Left lobe of liver (tissue), 2 donors: Measurements from ENCODE around the gene VPS35L. TPM values are rescaled to one million over a fixed set of nuclear protein-coding genes. Genes with fewer than 3 reads are reported as not detected.
A peak's percentile ranks its signal among the peaks of the same experiment; 100 is the strongest.

ENCODE experiments used
- ATAC-seq: fragments of 200-7000 bp; cut with Tn5 transposase; one replicate; pipeline ENCODE4 v1.9.1; 2020; ENCODE audit warnings: mild to moderate bottlenecking, moderate library complexity
- DNase-seq: peaks from one replicate; pipeline ENCODE4 v3.0.0-alpha.2; 2020; ENCODE audit warnings: low spot score
- total RNA-seq: library from RNA; stranded (reverse); gene quantifications from one replicate; pipeline ENCODE4 v1.2.1, GENCODE V29; 2021
- donor health status: DM: no; HTN: no; CAD: no; lungs with moderate emphysema.
- donor health status: DM: no; HTN: yes; CAD: no.

Gene VPS35L, protein sequence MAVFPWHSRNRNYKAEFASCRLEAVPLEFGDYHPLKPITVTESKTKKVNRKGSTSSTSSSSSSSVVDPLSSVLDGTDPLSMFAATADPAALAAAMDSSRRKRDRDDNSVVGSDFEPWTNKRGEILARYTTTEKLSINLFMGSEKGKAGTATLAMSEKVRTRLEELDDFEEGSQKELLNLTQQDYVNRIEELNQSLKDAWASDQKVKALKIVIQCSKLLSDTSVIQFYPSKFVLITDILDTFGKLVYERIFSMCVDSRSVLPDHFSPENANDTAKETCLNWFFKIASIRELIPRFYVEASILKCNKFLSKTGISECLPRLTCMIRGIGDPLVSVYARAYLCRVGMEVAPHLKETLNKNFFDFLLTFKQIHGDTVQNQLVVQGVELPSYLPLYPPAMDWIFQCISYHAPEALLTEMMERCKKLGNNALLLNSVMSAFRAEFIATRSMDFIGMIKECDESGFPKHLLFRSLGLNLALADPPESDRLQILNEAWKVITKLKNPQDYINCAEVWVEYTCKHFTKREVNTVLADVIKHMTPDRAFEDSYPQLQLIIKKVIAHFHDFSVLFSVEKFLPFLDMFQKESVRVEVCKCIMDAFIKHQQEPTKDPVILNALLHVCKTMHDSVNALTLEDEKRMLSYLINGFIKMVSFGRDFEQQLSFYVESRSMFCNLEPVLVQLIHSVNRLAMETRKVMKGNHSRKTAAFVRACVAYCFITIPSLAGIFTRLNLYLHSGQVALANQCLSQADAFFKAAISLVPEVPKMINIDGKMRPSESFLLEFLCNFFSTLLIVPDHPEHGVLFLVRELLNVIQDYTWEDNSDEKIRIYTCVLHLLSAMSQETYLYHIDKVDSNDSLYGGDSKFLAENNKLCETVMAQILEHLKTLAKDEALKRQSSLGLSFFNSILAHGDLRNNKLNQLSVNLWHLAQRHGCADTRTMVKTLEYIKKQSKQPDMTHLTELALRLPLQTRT
- total RNA-seq = 16.5 TPM

DNA sequence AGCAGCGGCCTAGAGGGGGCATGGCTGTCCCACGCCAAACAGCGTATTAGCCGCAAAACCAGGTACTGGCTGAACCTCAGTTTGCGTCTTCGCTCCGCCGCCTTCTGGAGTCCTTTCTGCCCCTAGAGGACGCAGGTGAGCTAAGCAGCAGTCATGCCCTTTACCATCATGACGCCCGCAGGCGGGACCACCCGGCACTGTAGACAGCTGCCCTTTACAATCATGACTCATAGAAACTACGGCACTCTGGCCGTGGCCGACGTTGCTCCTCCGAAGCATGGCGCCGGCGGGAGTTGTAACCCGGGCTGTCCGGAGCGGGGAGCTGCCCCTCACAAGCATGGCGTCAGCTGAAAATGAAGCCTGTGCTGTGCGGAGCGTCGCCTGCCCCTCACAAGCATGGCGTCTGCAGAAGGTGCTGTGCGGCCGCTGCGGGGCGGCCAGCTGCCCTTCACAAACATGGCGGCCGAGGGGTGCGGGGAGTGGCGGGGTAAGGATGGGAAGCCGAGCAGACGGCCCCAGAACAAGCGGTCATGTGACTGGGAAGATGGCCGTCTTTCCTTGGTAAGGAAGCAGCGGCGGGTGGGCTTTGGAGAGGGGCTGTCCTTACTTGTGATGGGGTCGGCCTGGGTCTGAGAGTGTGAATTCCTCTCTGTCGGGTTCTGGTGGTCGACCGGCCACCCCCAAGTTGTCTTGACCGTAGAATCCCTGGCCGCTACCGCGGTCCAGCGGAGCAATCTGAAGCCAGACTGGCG is at the start of gene VPS35L:
Gene VPS35L (plus strand): TSS at position 518 of the 752 bp plus-strand sequence. CDS start 27 bp downstream, at position 545.
- ATAC-seq (peak; percentile 98), DNase-seq (peak; percentile 97)

DNA sequence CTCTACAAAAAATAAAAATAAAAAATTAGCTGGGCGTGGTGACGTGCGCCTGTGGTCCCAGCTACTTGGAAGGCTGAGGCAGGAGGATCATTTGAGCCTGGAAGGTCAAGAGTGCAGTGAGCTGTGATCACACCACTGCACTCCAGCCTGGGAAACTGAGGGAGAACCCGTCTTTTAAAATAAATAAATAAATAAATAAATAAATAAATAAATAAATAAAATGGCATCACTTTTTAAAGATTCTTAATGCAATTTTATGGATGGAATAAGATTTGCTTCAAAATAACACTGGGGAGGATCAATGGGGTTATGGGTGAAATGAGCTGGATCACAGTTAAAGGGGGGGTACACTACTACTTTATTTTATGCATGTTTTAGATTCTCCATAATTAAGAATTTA is 48.5 kb upstream of the VPS35L start:
- ATAC-seq (no peak), DNase-seq (no peak)

DNA sequence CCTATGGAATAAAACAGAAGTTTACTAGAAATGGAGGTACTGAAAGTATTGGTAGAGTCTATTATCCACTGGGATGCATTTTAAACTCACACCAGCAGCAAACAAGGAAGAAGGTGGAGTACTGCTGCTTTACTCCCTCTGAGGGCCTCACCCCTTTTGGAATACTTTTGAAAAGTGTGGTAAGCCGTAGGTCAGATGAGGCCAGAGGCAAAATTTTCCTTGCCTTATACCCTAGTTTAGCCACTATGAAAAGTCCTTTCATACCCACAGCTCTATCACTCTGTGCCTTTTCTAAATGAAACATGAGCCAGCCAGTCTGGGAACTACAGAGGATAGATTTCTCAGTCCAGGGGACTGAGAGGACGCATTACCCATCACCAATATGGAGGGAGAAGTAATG is 47.6 kb upstream of the VPS35L start:
- DNase-seq (no peak), ATAC-seq (no peak)

DNA sequence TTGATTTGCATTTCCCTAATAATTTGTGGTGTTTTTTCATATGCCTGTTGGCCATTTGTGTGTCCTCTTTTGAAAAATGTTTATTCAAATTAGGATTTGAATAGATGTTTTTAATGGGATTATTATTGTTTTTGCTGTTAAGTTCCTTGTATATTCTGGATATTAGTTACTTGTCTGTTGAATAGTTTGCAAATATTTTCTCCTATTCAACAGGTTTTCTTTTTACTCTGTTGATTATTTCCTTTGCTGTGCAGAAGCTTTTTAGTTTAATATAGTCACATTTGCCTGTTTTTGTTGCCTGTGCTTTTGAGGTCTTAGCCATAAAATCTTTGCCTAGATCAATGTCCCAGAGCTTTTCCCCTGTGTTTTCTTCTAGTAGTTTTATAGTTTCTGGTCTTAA is 43.2 kb upstream of the VPS35L start:
- no peak for DNase-seq
- ATAC-seq = no peak

DNA sequence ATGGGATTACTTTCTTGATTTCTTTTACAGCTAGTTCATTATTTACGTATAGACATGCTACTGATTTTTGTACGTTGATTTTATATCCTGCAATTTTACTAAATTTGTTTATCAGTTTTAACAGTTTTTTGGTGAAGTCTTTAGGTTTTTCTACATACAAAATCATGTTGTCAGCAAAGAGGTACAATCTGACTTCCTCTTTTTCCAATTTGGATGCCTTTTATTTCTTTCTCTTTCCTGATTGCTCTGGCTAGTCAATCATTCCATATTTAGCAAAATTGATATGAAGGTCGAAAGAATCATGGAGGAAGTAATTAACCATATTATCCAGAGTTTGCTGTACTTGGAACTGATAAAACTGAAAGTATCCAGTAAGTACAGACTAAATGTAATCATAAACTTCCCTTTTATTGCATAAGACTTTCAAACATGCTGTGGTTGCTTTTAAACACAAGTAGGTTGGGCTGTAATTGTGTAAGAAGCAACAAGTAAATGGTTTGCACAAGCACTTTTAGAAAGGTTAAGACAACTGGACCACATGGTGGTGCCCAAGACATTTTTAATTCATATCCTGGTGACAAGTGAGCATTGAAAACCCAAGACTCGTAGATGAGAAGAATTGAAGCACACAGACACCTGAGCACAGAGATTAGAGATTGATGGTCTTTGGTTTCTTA is 42.0 kb upstream of the VPS35L start:
- no peak for DNase-seq
- ATAC-seq = peak; percentile 78

DNA sequence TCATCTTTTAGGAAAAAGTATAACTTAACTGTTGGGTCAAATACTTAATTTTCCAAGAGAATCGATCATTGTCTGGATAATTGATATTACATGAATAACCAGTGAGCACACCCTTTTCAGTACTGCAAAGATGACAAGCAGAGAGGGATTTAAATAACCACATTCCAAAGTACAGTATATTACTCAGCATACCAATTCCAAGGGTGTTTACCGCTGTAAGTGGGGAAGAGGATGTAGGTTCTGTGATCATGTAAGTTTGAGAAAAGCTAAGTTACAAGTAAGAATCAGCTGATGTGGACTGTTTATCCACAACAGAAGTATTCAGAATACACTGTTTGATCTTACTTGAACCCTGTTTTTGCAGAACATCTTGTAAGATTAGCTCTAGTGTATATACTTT is 39.7 kb upstream of the VPS35L start:
- no peak for ATAC-seq
- DNase-seq = no peak

DNA sequence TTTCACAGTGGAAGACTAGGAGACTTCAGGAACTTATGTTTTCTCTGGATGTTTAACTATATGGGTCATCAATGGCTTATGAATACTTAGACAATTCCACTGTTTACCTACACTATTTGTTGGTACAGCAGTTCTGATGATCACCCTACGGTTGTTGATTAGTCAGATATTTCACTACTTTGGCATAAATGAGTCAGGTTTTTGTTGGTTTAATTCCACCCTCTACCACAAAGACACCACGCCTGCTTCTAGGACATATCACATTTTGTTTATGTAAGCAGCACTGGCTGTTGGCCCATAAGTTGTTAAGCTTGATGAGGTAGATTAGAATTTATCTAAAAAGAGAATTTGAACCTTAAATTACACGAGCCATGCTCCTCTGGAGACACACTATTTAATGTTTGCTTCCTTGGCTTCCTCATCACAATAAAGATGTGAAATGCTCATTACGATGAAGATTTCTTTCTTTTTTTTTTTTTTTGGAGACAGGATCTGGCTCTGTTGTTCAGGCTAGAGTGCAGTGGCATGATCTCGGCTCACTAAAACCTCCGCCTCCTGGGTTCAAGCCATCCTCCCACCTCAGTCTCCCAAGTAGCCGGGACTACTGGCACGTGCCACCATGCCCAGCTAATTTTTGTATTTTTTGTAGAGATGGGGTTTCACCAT is 37.9 kb upstream of the VPS35L start:
- ATAC-seq = no peak

DNA sequence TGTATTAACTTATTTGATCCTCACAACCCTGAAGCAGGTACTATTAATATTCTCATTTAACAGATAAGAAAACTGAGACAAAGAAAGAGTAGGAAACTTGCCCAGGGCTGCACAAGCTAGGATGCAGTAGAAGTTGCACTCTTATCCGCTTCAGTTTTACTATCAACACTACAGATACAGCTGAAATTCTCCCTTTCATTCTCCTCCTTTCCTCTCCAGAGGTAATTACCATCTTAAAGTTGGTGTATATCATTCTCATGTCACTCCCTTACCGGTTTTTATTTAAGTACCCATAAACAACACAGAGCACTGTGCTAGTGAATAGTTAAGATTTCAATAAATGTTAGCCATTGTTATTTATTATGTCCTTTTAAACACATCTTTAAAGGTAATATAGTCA is 37.1 kb upstream of the VPS35L start:
- no peak for DNase-seq
- no peak for ATAC-seq

More for the DNA sequence above, 37.9 kb upstream of the VPS35L start:
- DNase-seq = no peak

DNA sequence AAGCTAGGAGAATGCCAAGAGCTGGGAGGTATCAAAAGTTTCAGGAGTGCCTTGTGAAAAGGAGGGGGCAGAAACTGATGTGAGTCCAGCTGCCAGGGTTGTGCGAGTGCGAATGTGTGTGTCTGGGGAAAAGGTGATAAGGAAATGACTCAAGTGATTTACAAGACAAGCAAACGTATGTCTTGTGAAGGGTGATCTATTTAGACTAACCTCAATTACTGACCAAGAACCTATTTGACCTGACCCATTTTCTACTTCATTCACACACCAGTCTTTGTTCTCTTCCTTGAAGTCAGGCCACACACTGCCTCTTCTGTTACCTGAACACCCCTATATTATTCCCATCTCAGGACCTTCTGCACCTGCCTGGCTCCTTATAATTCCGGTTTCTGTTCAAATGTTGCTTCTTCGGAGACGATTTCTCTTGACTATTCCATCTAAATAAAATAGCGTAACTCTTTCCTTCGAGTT is 34.6 kb upstream of the VPS35L start:
- ATAC-seq (no peak), DNase-seq (no peak)

DNA sequence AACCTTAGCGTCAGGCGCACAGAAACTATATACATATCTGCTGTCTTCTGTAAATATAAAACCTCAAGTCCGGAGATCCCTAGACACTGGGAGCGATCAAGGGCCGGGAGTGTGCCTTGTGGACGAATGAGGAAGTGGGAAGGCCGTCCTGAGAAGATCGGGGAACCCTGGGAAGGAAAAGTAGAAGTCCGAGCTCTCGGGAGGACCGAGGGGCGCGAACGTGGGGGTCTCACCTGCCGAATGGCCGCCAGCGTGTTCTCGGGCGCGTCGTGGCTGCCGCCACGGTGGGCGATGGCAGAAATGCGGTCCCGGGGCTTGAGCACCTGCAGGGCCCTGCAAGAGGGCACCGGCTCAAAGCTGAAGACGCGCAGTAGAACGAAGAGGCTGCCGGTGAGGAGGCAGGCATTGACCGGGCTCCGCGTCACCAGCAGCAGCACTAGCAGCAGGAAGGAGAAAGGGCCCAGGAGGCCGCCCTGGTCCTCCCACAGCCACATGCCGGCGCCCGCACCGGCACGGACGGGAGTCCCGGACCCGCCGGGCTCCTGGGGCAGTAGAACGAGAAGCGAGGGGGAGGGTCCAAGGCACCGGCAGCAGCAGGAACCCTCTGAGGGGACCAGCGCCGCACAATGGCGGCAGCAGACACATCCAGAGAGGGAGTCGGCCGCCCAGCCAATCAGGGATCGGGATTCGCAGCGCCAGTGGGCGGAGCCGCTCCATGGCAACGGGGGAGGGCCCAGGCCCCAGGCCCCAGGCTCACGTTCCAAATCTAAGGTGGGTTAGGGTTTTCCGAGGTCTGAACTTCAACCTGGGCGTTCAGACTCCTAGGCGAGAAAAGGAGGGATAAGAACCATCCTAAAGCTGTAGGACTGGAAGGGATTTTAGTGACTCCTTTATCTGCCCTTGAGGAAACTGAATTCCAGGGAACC is 33.8 kb upstream of the VPS35L start, which contains the start of gene GDE1:
Gene GDE1 (minus strand): TSS at position 628 of the 926 bp plus-strand sequence. CDS start 134 bp downstream, at position 494.
- ATAC-seq = peak; percentile 91

DNA sequence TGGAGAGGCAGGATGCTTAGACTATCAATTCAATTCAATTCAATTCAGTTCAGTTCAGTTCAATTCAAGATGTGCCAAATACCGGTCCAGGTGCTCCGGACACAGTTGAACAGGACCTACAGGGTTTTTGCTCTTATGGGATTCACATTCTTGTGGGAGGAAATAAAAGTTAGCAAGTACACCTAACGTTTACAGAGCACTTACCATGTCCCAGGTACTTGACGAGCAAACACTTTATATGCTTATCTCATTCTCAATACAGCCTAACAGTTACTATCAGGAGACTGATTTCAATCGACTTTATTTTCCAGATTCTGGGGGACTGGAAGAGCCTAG is 33.1 kb upstream of the VPS35L start:
- DNase-seq (no peak), ATAC-seq (no peak)

More for the DNA sequence above, 33.8 kb upstream of the VPS35L start, which contains the start of gene GDE1:
- DNase-seq = peak; percentile 95

DNA sequence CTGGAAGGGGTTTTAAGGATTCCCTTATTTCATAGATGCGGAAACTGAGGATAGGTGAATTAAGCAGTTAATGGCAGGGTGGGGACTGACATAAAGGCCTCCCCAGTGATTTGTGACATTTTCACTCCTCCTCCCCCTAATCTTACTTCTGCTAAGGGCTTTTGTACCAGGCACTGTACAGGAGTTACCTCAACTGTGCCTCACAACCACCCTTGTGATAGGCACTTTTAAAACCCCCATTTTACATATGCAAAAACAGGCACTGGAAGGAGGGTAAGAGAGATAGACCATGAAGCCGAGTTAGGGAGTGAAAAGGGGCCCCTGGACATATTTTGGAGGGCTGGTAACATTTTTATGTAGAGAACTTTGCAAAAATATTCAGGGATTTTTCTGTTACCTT is 32.7 kb upstream of the VPS35L start:
- no peak for ATAC-seq
- no peak for DNase-seq

DNA sequence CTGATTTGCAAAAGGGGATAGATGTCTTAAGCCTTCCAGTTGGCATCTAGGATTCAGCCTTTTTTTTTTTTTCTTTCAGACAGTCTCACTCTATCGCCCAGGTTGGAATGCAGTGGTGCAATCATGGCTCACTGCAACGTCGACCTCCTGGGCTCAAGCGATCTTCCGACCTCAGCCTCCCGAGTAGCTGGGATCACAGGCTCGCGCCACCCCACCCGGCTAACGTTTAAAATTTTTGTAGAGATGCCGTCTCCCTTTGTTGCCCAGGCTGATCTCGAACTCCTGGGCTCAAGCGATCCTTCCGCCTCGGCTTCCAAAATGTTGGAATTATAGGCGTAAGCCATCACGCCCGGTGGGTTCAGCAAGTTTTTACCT is 32.3 kb upstream of the VPS35L start:
- ATAC-seq = no peak
- DNase-seq = no peak

DNA sequence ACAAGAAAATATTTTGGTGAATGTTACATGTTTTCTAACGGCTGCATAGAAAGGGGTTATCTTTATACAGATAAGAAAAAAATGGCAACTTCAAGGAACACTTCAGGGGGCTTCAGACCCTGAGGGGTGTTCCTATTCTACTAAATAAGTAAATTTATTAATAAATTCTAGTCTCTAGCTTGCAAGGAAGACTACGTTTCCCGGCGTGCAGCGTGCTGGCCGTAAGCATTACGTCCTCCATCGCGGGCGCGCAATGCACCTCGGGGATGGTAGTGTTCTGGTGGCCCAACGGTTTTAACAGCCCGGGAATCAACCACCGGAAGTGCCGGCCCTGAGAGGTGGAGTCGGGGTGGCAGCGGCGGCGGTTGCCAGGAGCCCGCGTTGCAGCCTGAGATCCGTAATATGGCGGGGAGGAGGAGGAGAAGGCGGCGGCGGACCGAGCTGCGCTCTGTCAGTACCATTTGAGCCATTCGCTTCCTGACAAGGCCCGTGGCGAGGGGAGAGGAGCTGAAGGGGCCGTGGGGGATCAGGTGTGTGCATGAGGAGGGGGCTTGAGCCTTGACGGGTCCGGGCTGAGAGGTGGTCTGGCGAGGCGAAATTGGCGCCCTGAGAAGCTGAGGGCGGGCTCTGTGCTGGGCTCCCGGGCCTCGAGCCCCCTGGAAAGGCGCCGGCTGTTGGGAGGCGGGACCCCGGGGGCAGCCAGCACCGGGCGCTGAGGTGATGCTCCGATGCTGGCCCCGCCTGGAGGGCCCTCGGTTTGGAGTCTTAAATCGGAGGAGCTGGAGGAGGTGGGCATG is 31.7 kb upstream of the VPS35L start, which contains the start of gene CCP110:
Gene CCP110 (plus strand): TSS at position 384 of the 797 bp plus-strand sequence. CDS start 3,940 bp downstream, outside the sequence.
- ATAC-seq (peak; percentile 89), DNase-seq (peak; percentile 98)

DNA sequence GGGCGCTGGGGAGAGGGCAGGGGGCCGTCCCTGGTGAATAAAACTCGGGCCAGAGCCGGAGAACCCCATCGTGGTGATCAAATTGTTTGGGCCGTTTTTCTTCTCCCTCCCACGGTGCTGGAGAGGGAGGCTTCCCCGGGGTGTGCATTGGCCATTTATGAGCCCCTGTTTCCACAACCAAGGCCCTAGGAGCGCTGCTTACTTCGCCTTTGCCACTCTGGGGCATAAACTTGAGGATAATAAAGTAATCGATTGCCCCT is 31.2 kb upstream of the VPS35L start:
- DNase-seq = no peak
- ATAC-seq = no peak

DNA sequence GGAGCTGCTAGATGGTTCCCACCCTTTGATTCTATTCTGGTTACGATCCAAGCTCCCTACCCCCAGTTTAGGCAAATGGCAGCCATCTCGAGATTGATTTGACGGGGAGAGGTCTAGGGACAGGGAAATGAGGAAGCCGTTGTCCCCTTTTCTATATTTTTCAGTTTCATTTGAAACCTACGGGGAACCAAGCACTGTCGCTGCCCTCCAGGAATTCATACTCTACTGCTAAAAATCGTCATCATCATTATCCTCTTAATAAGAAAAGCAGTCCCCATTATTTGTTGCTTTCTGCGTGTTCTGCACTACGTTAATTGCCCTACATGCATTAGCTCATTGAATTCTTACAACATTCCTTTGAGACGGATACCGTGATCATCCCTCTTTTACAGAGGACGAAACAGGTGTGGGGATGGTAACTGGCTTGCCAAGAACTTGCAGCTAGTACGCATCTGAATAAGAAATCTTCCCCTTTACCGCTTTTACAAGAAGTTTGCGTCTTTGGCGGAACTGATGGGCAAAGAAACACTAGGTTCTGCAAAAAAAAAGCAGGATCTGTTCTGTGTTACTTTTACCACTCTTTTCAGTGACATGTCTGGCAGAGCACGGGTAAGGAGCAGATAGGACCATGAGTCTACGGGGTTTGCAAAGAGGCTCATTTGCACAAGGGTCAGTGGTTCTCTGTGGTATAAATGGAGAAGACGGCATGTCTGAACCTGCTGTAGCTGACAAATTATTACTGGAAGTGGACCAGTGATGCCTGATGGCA is 30.7 kb upstream of the VPS35L start:
- DNase-seq (no peak), ATAC-seq (no peak)

DNA sequence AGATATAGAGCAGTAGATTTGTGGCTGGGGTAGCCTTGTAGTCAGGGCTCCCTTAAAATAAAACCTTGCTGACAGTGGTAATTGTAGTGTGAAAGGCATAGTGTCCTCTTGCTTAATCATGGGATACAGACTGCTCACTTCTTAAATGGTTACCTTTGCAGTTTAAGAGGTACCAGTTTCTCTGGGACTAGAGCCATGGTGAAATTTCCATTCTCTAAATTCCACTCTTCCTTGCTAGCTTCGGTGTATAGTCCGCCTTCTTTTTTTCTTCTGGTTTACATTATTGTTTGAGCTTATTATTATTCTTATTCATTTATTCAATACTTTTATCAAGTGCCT is 30.1 kb upstream of the VPS35L start:
- no peak for ATAC-seq
- DNase-seq = no peak
